Sigmoid colon (tissue), 4 donors: ENCODE results near the gene PPM1L.

Source experiments
- CTCF ChIP-seq, 4 experiments: fragments of 450-650 bp in 3 of 4; fragments of 200-600 bp in 1 of 4; IDR thresholded peaks; one replicate each; pipeline ENCODE4 v1.5.1; 2016 to 2019; ENCODE audit warnings: antibody characterized with exemption in 4 of 4, mild to moderate bottlenecking in 3 of 4, moderate library complexity in 2 of 4
- EP300 ChIP-seq, 4 donors: sonication (generic); formaldehyde crosslinking; IDR thresholded peaks; one replicate each; pipeline ENCODE4 v1.6.1; 2017; ENCODE audit warnings: antibody characterized with exemption in 4 of 4
- POLR2A ChIP-seq, 2 donors: fragments of 450-650 bp; IDR thresholded peaks; one replicate each; pipeline ENCODE4 v1.6.1; 2016; ENCODE audit warnings: antibody characterized with exemption in 2 of 2, mild to moderate bottlenecking in 2 of 2, moderate library complexity in 2 of 2
- POLR2AphosphoS5 ChIP-seq, 4 donors: sonication (generic); formaldehyde crosslinking; IDR thresholded peaks; one replicate each; pipeline ENCODE4 v1.6.1; 2017; ENCODE audit warnings: antibody characterized with exemption in 4 of 4

- TF ChIP-seq POLR2AphosphoS5 (IDR thresholded peaks at IDR 0.05): peak in 3 of 4 donors; percentile 15 to 50 (median 24)
- no peak for TF ChIP-seq CTCF (IDR thresholded peaks at IDR 0.05)
- no peak for TF ChIP-seq POLR2A (IDR thresholded peaks at IDR 0.05)
- no peak for TF ChIP-seq EP300 (IDR thresholded peaks at IDR 0.05)
Measured at GRCh38 chr3:160810362-160811236, 54.6 kb downstream of the PPM1L start.
